ENCODE data around the gene ZNF573.

ZNF573 gene

DNA sequence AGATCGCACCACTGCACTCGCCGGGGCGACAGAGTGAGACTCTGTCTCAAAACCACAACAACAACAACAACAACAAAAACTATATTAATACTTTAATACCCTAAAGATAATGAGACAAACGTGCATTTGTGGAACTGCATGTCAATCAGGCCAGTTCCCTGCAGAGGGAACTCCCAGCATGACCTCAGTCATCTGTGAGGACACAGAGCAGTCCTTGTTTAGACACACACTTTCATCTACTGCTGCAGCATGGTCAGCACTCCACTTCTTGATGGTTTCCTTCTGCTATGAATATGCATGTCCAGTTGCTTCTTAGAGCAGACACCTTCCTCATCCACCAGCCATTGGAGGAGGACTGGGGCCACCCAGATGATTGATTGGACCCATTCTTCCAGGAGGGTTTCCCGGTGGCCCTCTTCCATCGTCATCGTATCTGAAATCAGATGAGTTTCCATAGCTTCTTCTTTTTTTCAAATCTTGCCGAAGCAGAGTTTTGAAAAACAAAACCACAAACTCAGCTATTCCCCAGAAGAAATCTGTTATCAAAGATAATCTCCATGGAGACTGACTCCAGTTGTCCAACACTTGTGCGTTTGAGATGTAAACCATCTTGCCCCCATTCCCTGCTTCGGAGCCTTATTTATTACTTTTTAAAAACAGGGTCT, 86.3 kb downstream of the ZNF573 start:
- DNase-seq = no peak

DNA sequence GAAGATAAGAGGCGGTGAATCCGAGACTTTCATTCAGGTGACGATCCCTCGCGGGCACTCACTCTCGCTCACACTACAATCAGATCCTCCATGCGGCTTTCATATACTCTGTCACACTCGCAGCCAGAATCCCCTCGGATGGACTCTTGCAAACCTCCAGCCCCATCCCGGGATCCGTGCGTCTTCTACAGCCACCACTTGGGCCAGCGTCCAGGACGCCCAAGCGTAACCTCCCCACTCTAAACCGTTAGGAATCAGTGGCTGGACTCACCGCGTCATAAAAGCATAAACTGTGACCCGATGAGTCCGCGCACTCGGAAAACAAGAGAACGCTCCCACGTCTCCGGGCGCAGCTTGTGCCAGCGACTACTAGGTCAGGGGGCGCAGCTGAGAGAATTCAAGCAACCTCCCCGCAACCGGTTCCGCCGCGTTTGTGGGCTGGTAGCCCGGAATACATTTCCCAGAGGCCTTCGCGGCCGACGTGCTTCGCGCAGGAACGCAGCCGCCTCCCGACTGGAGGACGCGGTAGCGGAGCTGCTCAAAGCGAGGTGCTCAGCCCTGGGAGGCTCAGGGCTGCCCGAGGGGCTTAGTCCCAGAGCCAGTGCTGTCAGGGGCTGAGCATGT, 87.4 kb downstream of the ZNF573 start:
- peak; percentile 52 for DNase-seq

All from NCI-H510A (cell line).